Activated T-cell treated with anti-CD3 and anti-CD28 coated beads, Interleukin-2, amount 50 U/mL, for 72 hours (primary cell): ENCODE results near the gene CABS1. TPM values are rescaled to one million over a fixed set of nuclear protein-coding genes. Genes with fewer than 3 reads are reported as not detected.

Source experiments
- ATAC-seq, 2 donors: fragments of 150-1000 bp; cut with Tn5 transposase; replicated peaks in 1 of 2; 2 replicates each; pipeline ENCODE4 v1.10.0; 2021; ENCODE audit warnings: moderate library complexity in 2 of 2, mild to moderate bottlenecking in 1 of 2
- DNase-seq, 2 donors: peaks; one replicate each; pipeline ENCODE4 v3.0.0; 2021 to 2022; ENCODE audit warnings: mixed read lengths in 1 of 2
- H3K27ac Mint-ChIP-seq: one replicate; pipeline ENCODE4 v1.8.0; 2022; ENCODE audit warnings: mild to moderate bottlenecking, moderate library complexity, mixed read lengths
- H3K27me3 Mint-ChIP-seq: one replicate; pipeline ENCODE4 v1.8.0; 2022; ENCODE audit warnings: low read depth, mixed read lengths
- H3K36me3 Mint-ChIP-seq, 2 donors: one replicate each; pipeline ENCODE4 v1.8.0; 2022; ENCODE audit warnings: mixed read lengths in 2 of 2, mild to moderate bottlenecking in 1 of 2; ENCODE audit not compliant: insufficient read depth in 2 of 2
- H3K4me1 Mint-ChIP-seq: one replicate; pipeline ENCODE4 v1.8.0; 2022; ENCODE audit warnings: low read depth, mixed read lengths
- H3K4me3 Mint-ChIP-seq, 2 donors: one replicate each; pipeline ENCODE4 v1.8.0; 2022; ENCODE audit warnings: mild to moderate bottlenecking in 2 of 2, mixed read lengths in 2 of 2, moderate library complexity in 2 of 2
- H3K9me3 Mint-ChIP-seq, 2 donors: one replicate each; pipeline ENCODE4 v1.8.0; 2022; ENCODE audit warnings: mixed read lengths in 2 of 2
- total RNA-seq, 2 donors: library from RNA; stranded (reverse); gene quantifications; one replicate each; pipeline ENCODE4 v1.2.3, GENCODE V29; 2022

The CABS1 gene
- total RNA-seq, 2 donors from 2014 or later = not detected

- Mint-ChIP-seq H3K27me3 (no peaks in the 10 kb centered on the region), H3K36me3 (no peaks in the 10 kb centered on the region), H3K4me3 (no peak overlapping the region), H3K9me3 (no peaks in the 10 kb centered on the region), H3K4me1 (no peaks in the 10 kb centered on the region), H3K27ac (no peak overlapping the region)
- ATAC-seq (no peak), DNase-seq (no peak)
Measured at GRCh38 chr4:70337886-70338420, 3.2 kb downstream of the CABS1 start.

GRCh38 chr4:70356185-70356584 lies 21.4 kb downstream of the CABS1 start:
- Mint-ChIP-seq H3K27ac (no peak overlapping the region), H3K27me3 (no peaks in the 10 kb centered on the region), H3K36me3 (no peaks in the 10 kb centered on the region), H3K4me1 (no peaks in the 10 kb centered on the region), H3K9me3 (no peaks in the 10 kb centered on the region), H3K4me3 (no peak overlapping the region)
- DNase-seq (no peak), ATAC-seq (no peak)

- no peaks in the 10 kb centered on the region for H3K27me3 Mint-ChIP-seq
- no peak overlapping the region for H3K4me3 Mint-ChIP-seq
- H3K4me1 Mint-ChIP-seq = no peaks in the 10 kb centered on the region
- no peak overlapping the region for H3K27ac Mint-ChIP-seq
- H3K9me3 Mint-ChIP-seq = no peaks in the 10 kb centered on the region
- DNase-seq (no peak), ATAC-seq (no peak)
- H3K36me3 Mint-ChIP-seq = peaks cover 0 to 1% of the 10 kb centered on the region in 2 donors
Measured at GRCh38 chr4:70359115-70359661, 24.4 kb downstream of the CABS1 start.

DNA sequence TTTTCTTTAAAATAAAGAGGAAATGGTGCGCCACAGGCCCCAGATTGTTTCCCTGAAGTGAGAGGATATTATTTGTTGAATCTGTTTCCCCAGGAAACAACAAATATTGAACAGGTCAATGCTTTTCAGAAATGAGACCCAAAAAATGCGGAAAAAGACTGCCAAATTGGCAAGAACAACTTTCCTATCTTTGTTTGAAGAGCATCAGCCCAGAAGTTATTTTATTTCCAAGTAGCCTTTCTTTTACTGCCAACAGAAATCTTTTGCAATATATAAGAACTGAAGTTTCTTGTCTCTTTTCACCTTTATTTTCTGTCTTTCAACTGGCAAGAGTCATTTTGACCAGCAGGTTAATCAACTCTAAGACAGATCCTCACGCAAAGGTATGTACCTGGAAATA lies 25.7 kb downstream of the CABS1 start, which contains the start of gene SMR3A:
Gene SMR3A (plus strand): TSS at position 301 of the 400 bp plus-strand sequence. CDS start 1,356 bp downstream, outside the sequence.
- Mint-ChIP-seq H3K27ac (no peak within 1 kb of the TSS), H3K4me1 (no peaks in the 10 kb centered on the region), H3K9me3 (no peaks in the 10 kb centered on the region), H3K36me3 (peaks cover 0 to 1% of the 10 kb centered on the region in 2 donors), H3K4me3 (no peak within 1 kb of the TSS), H3K27me3 (no peaks in the 10 kb centered on the region)
- DNase-seq (no peak), ATAC-seq (no peak)

- no peak for ATAC-seq
- Mint-ChIP-seq H3K9me3 (no peaks in the 10 kb centered on the region), H3K27me3 (no peaks in the 10 kb centered on the region), H3K4me3 (no peak overlapping the region), H3K36me3 (peaks cover 0 to 1% of the 10 kb centered on the region in 2 donors), H3K27ac (no peak overlapping the region), H3K4me1 (no peaks in the 10 kb centered on the region)
- no peak for DNase-seq
Measured at GRCh38 chr4:70364002-70364401, 29.2 kb downstream of the CABS1 start.

- no peak for ATAC-seq
- no peaks in the 10 kb centered on the region for H3K9me3 Mint-ChIP-seq
- H3K27me3 Mint-ChIP-seq = no peaks in the 10 kb centered on the region
Measured at GRCh38 chr4:70365479-70365878, 30.7 kb downstream of the CABS1 start.

GRCh38 chr4:70367813-70368212 lies 33.0 kb downstream of the CABS1 start:
- ATAC-seq (no peak), DNase-seq (no peak)
- peaks cover 0 to 1% of the 10 kb centered on the region in 2 donors for H3K36me3 Mint-ChIP-seq
- no peak overlapping the region for H3K4me3 Mint-ChIP-seq
- H3K9me3 Mint-ChIP-seq = no peaks in the 10 kb centered on the region
- H3K4me1 Mint-ChIP-seq = no peaks in the 10 kb centered on the region
- H3K27ac Mint-ChIP-seq = no peak overlapping the region
- H3K27me3 Mint-ChIP-seq = no peaks in the 10 kb centered on the region

More at GRCh38 chr4:70365479-70365878, 30.7 kb downstream of the CABS1 start:
- DNase-seq = no peak
- H3K4me3 Mint-ChIP-seq = no peak overlapping the region
- no peak overlapping the region for H3K27ac Mint-ChIP-seq
- no peaks in the 10 kb centered on the region for H3K4me1 Mint-ChIP-seq
- H3K36me3 Mint-ChIP-seq = peaks cover 0 to 1% of the 10 kb centered on the region in 2 donors

DNA sequence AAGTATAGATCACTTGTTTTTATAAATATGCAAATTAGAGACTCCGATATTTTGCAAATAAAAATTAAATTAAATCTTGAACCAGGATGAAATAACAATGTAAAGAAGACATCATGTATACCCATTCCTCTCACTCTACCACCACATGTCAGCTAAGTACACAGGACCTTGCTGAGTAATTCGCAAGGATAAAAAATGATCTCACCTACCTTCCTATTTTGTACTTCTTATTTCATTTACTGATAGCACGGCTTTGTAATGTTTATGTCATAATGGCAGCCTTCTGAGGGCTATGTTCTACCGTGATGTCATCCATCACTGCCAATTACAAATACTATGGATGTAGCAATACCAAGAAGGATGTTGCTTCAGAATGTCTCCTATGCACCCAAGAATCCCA lies 37.2 kb downstream of the CABS1 start:
- no peaks in the 10 kb centered on the region for H3K4me1 Mint-ChIP-seq

DNA sequence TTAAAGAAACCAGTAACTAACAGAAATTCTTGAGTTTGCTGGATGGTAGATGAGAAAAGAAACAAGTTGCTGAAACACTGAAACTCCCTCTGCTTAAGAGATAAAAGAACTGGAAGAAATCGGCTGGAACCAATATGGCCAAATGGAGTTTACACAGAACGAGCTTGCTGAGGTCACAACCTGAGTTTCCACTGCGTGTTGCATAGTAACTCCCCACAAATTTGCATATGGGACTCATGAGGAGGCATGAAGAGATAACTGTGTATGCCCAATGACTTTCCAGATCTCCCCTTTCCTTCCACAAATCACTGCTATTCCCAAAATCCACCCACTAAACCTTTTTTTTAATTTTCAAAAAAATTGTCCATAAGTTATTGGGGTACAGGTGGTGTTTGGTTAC lies 38.0 kb downstream of the CABS1 start:
- no peak overlapping the region for H3K27ac Mint-ChIP-seq
- no peak overlapping the region for H3K4me3 Mint-ChIP-seq
- no peak for ATAC-seq
- no peak for DNase-seq
- H3K27me3 Mint-ChIP-seq = no peaks in the 10 kb centered on the region
- H3K36me3 Mint-ChIP-seq = no peaks in the 10 kb centered on the region
- no peaks in the 10 kb centered on the region for H3K4me1 Mint-ChIP-seq
- H3K9me3 Mint-ChIP-seq = peaks cover 0 to 2% of the 10 kb centered on the region in 2 donors

More for the DNA sequence above, 37.2 kb downstream of the CABS1 start:
- ATAC-seq (no peak), DNase-seq (no peak)
- H3K27me3 Mint-ChIP-seq = no peaks in the 10 kb centered on the region
- peaks cover 0 to 2% of the 10 kb centered on the region in 2 donors for H3K9me3 Mint-ChIP-seq
- no peak overlapping the region for H3K4me3 Mint-ChIP-seq
- no peaks in the 10 kb centered on the region for H3K36me3 Mint-ChIP-seq
- H3K27ac Mint-ChIP-seq = no peak overlapping the region

- Mint-ChIP-seq H3K4me3 (no peak overlapping the region), H3K4me1 (no peaks in the 10 kb centered on the region), H3K27me3 (no peaks in the 10 kb centered on the region), H3K9me3 (peaks cover 0 to 2% of the 10 kb centered on the region in 2 donors), H3K27ac (no peak overlapping the region), H3K36me3 (no peaks in the 10 kb centered on the region)
- ATAC-seq (no peak), DNase-seq (no peak)
Measured at GRCh38 chr4:70380578-70380977, 45.8 kb downstream of the CABS1 start.

DNA sequence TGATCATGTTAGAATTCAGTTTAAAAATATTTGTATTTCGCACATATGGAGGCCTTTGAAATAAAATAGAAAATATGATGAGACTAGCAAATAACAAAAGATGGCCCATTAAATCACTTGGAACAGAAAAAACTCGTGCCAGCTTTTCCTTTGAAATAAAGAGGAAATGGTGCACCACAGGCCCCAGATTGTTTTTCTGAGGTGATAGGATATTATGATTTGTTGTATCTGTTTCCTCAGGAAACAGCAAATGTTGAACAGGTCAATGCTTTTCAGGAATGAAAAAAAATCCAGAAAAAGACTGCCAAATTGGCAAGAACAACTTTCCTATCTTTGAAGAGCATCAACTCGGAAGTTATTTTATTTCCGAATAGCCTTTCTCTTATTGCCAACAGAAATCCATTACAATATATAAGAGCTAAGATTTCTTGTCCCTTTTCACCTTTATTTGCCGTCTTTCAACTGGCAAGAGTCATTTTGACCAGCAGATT lies 48.0 kb downstream of the CABS1 start, which contains the start of gene SMR3B:
Gene SMR3B (plus strand): TSS at position 441 of the 491 bp plus-strand sequence. CDS start 1,380 bp downstream, outside the sequence.
- no peaks in the 10 kb centered on the region for H3K27me3 Mint-ChIP-seq
- no peak within 1 kb of the TSS for H3K27ac Mint-ChIP-seq
- H3K36me3 Mint-ChIP-seq = no peaks in the 10 kb centered on the region
- ATAC-seq = no peak
- no peaks in the 10 kb centered on the region for H3K9me3 Mint-ChIP-seq
- H3K4me3 Mint-ChIP-seq = no peak within 1 kb of the TSS
- no peak for DNase-seq
- no peaks in the 10 kb centered on the region for H3K4me1 Mint-ChIP-seq
